ENCODE measurements around the gene MACIR. TPM values are rescaled to one million over a fixed set of nuclear protein-coding genes. Genes with fewer than 3 reads are reported as not detected.

Gene MACIR
- total RNA-seq, 1 experiment from 2014 or later = 4.1 TPM

- H3K36me3 Mint-ChIP-seq (ENCODE audit: insufficient read depth, unreplicated experiment) = no peaks in the 10 kb centered on the region
- TF ChIP-seq CTCF (IDR thresholded peaks at IDR 0.05; ENCODE audit: insufficient read depth in 1 of 2, low read depth in 1 of 2, low read length in 1 of 2, severe bottlenecking in 1 of 2, unreplicated experiment in 1 of 2) = no peak
- no peaks in the 10 kb centered on the region for H3K36me3 ChIP-seq (ENCODE audit: control insufficient read depth, insufficient read depth, low read length)
- CTCF ChIA-PET = no interaction called here
- POLR2A ChIA-PET = no interaction called here
- no peak overlapping the region for H3K4me3 ChIP-seq (ENCODE audit: low read depth, low read length)
- no peak for DNase-seq
- H3K4me3 Mint-ChIP-seq (ENCODE audit: unreplicated experiment) = no peak overlapping the region
- no peaks in the 10 kb centered on the region for H3K9me3 ChIP-seq
- no TSS peak for BruUV-seq (replicated peaks)
- H3K27me3 ChIP-seq (replicated peaks; ENCODE audit: control insufficient read depth, insufficient read depth, low read length) = no peaks in the 10 kb centered on the region
- intact Hi-C loops (cut with micrococcal nuclease; ENCODE audit: unreplicated experiment) = no loop called here
- H3K4me1 ChIP-seq = peaks cover 5% of the 10 kb centered on the region; the same call in 1 of the 2 replicates
- no peaks in the 10 kb centered on the region for H3K9me3 Mint-ChIP-seq (ENCODE audit: unreplicated experiment)
- peaks cover under 1% of the 10 kb centered on the region for H3K27me3 Mint-ChIP-seq (ENCODE audit: insufficient read depth, unreplicated experiment)
- H3K27ac Mint-ChIP-seq (ENCODE audit: unreplicated experiment) = no peak overlapping the region
- peaks cover 13% of the 10 kb centered on the region for H3K4me1 Mint-ChIP-seq (ENCODE audit: low read depth, unreplicated experiment)
Measured at GRCh38 chr5:103245761-103246160, 12.8 kb upstream of the MACIR start.

- Mint-ChIP-seq H3K9me3 (ENCODE audit: unreplicated experiment) (no peaks in the 10 kb centered on the region), H3K27me3 (ENCODE audit: insufficient read depth, unreplicated experiment) (peaks cover 5% of the 10 kb centered on the region), H3K36me3 (ENCODE audit: insufficient read depth, unreplicated experiment) (no peaks in the 10 kb centered on the region), H3K27ac (ENCODE audit: unreplicated experiment) (no peak overlapping the region), H3K4me1 (ENCODE audit: low read depth, unreplicated experiment) (peaks cover 13% of the 10 kb centered on the region), H3K4me3 (ENCODE audit: unreplicated experiment) (no peak overlapping the region)
- H3K4me3 ChIP-seq (ENCODE audit: low read depth, low read length) = no peak overlapping the region
- no peak for TF ChIP-seq CTCF (IDR thresholded peaks at IDR 0.05; ENCODE audit: insufficient read depth in 1 of 2, low read depth in 1 of 2, low read length in 1 of 2, severe bottlenecking in 1 of 2, unreplicated experiment in 1 of 2)
- BruUV-seq (replicated peaks) = no TSS peak
- CTCF ChIA-PET = no interaction called here
- no peaks in the 10 kb centered on the region for H3K36me3 ChIP-seq (ENCODE audit: control insufficient read depth, insufficient read depth, low read length)
- DNase-seq = no peak
- H3K4me1 ChIP-seq = peaks cover 5% of the 10 kb centered on the region; the same call in 1 of the 2 replicates
- intact Hi-C loops (cut with micrococcal nuclease; ENCODE audit: unreplicated experiment) = no loop called here
- H3K27me3 ChIP-seq (replicated peaks; ENCODE audit: control insufficient read depth, insufficient read depth, low read length) = no peaks in the 10 kb centered on the region
- POLR2A ChIA-PET = no interaction called here
- H3K9me3 ChIP-seq = no peaks in the 10 kb centered on the region
Measured at GRCh38 chr5:103247118-103247517, 11.4 kb upstream of the MACIR start.

GRCh38 chr5:103249068-103249467 is 9.5 kb upstream of the MACIR start:
- TF ChIP-seq CTCF (IDR thresholded peaks at IDR 0.05; ENCODE audit: insufficient read depth in 1 of 2, low read depth in 1 of 2, low read length in 1 of 2, severe bottlenecking in 1 of 2, unreplicated experiment in 1 of 2) = no peak
- Mint-ChIP-seq H3K27ac (ENCODE audit: unreplicated experiment) (no peak overlapping the region), H3K27me3 (ENCODE audit: insufficient read depth, unreplicated experiment) (peaks cover 7% of the 10 kb centered on the region), H3K36me3 (ENCODE audit: insufficient read depth, unreplicated experiment) (no peaks in the 10 kb centered on the region), H3K9me3 (ENCODE audit: unreplicated experiment) (no peaks in the 10 kb centered on the region), H3K4me3 (ENCODE audit: unreplicated experiment) (no peak overlapping the region), H3K4me1 (ENCODE audit: low read depth, unreplicated experiment) (peaks cover 3% of the 10 kb centered on the region)
- H3K27me3 ChIP-seq (replicated peaks; ENCODE audit: control insufficient read depth, insufficient read depth, low read length) = no peaks in the 10 kb centered on the region
- H3K4me1 ChIP-seq = peaks cover 5% of the 10 kb centered on the region; the same call in 1 of the 2 replicates
- H3K9me3 ChIP-seq = no peaks in the 10 kb centered on the region
- H3K4me3 ChIP-seq (ENCODE audit: low read depth, low read length) = no peak overlapping the region
- ChIA-PET POLR2A (no interaction called here), CTCF (no interaction called here)
- no peak for DNase-seq
- no peaks in the 10 kb centered on the region for H3K36me3 ChIP-seq (ENCODE audit: control insufficient read depth, insufficient read depth, low read length)
- BruUV-seq (replicated peaks) = no TSS peak
- intact Hi-C loops (cut with micrococcal nuclease; ENCODE audit: unreplicated experiment) = no loop called here
